CD4-positive, CD25-positive, alpha-beta regulatory T cell (primary cell): Measurements from ENCODE around the gene DHRSX. TPM values are rescaled to one million over a fixed set of nuclear protein-coding genes. Genes with fewer than 3 reads are reported as not detected.

ENCODE experiments used
- ATAC-seq, 2 donors: fragments of 150-1000 bp; cut with Tn5 transposase; one replicate each; pipeline ENCODE4 v1.10.0; 2021; ENCODE audit warnings: low read depth in 2 of 2, moderate number of reproducible peaks in 2 of 2, moderate library complexity in 1 of 2
- DNase-seq, 3 donors: peaks; one replicate each; pipeline versions ENCODE4 v3.0.0 to v3.0.0-alpha.2; 2012 to 2022; ENCODE audit warnings: mixed read lengths in 1 of 3
- H3K27ac ChIP-seq: one replicate; pipeline ENCODE4 v1.7.0; 2013; ENCODE audit warnings: mild to moderate bottlenecking, low read length; ENCODE audit not compliant: insufficient read depth, poor library complexity, severe bottlenecking
- H3K27me3 ChIP-seq: one replicate; pipeline ENCODE4 v1.7.0; 2013; ENCODE audit warnings: low read length; ENCODE audit not compliant: control insufficient read depth, insufficient read depth
- H3K36me3 ChIP-seq: one replicate; pipeline ENCODE4 v1.7.0; 2013; ENCODE audit warnings: mild to moderate bottlenecking, low read length, moderate library complexity; ENCODE audit not compliant: control insufficient read depth, insufficient read depth
- H3K4me1 ChIP-seq: 2 replicates; pipeline ENCODE4 v1.7.0; 2013; ENCODE audit warnings: mild to moderate bottlenecking, low read length; ENCODE audit not compliant: insufficient read depth, control insufficient read depth, poor library complexity, severe bottlenecking
- H3K4me3 ChIP-seq: one replicate; pipeline ENCODE4 v1.7.0; 2013; ENCODE audit warnings: low read depth, mild to moderate bottlenecking, low read length, moderate library complexity
- H3K9me3 ChIP-seq, 2 experiments: 1 replicate in 1 of 2; 2 replicates in 1 of 2; pipeline ENCODE4 v1.7.0; 2013; ENCODE audit warnings: low read length in 2 of 2, mild to moderate bottlenecking in 1 of 2, moderate library complexity in 1 of 2; ENCODE audit not compliant: control insufficient read depth in 2 of 2
- H3K27ac Mint-ChIP-seq, 3 donors: one replicate each; pipeline ENCODE4 v1.8.0; 2020 to 2022; ENCODE audit warnings: mild to moderate bottlenecking in 3 of 3, mixed read lengths in 3 of 3, moderate library complexity in 2 of 3
- H3K27me3 Mint-ChIP-seq: one replicate; pipeline ENCODE4 v1.8.0; 2022; ENCODE audit warnings: mild to moderate bottlenecking, mixed read lengths
- H3K36me3 Mint-ChIP-seq: one replicate; pipeline ENCODE4 v1.8.0; 2020; ENCODE audit warnings: mixed read lengths
- H3K4me1 Mint-ChIP-seq, 4 donors: one replicate each; pipeline ENCODE4 v1.8.0; 2020 to 2022; ENCODE audit warnings: mixed read lengths in 4 of 4, mild to moderate bottlenecking in 1 of 4
- H3K4me3 Mint-ChIP-seq, 4 donors: one replicate each; pipeline ENCODE4 v1.8.0; 2020 to 2022; ENCODE audit warnings: mild to moderate bottlenecking in 4 of 4, mixed read lengths in 4 of 4, moderate library complexity in 3 of 4
- H3K9me3 Mint-ChIP-seq, 7 donors: one replicate each; pipeline ENCODE4 v1.8.0; 2020 to 2022; ENCODE audit warnings: mixed read lengths in 7 of 7, mild to moderate bottlenecking in 3 of 7, moderate library complexity in 2 of 7
- polyA plus RNA-seq, 4 donors: library from polyadenylated mRNA; unstranded; fragments of 300-500 nt; fragmentation: Illumina TruSeq; gene quantifications; one replicate each; pipeline ENCODE4 v1.2.3, GENCODE V29; 2021
- total RNA-seq: library from RNA; stranded (reverse); gene quantifications from one replicate; pipeline ENCODE4 v1.2.3, GENCODE V29; 2022

The DHRSX gene
- total and polyA plus RNA-seq, 5 donors from 2014 or later, result 16.5 to 21.8 (median 18.4) TPM

DNA sequence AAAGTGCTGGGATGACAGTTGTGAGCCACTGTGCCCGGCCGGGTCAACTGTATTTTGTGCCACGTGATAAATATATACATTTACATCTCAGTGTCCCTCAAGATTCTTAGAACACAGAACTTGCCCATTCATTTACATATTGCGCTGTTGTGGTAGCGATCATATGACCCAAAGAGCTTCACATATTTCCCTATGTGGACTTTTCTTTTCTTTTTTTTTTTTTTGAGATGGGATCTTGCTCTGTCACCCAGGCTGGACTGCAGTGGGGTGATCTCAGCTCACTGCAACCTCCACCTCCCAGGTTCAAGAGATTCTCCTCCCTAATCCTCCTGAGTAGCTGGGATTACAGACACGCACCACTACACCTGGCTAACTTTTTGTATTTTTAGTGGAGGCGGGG, 180.7 kb downstream of the DHRSX start:
- peaks cover 5% of the 10 kb centered on the region for H3K36me3 Mint-ChIP-seq
- Histone ChIP-seq H3K36me3 (no peaks in the 10 kb centered on the region), H3K27ac (no peak overlapping the region), H3K27me3 (no peaks in the 10 kb centered on the region), H3K9me3 (no peaks in the 10 kb centered on the region), H3K4me3 (no peak overlapping the region), H3K4me1 (no peaks in the 10 kb centered on the region)
- no peak for ATAC-seq
- no peaks in the 10 kb centered on the region for H3K27me3 Mint-ChIP-seq
- no peak for DNase-seq
- no peak overlapping the region for H3K4me3 Mint-ChIP-seq
- H3K4me1 Mint-ChIP-seq, result peaks cover 0 to 7% (median 1%) of the 10 kb centered on the region in 4 donors
- H3K27ac Mint-ChIP-seq, result no peak overlapping the region
- H3K9me3 Mint-ChIP-seq, result peaks cover 0 to 3% (median 0%) of the 10 kb centered on the region in 7 donors

DNA sequence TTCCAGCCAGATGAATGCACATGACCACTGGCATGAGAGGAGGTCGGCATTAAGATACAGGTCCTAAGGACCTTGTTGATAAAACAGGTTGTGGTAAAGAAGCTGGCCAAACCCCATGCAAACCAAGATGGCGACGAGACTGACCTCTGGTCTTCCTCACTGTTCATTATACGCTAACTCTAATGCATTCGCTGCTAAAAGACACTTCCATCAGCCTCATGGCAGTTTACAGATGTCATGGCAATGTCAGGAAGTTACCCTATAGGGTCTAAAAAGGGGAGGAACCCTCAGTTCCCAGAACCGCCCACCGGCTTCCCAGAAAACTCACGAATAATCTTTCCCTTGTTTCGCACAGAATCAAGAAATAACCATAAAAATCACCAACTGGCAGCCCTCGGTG, 182.4 kb downstream of the DHRSX start:
- Histone ChIP-seq H3K4me3 (no peak overlapping the region), H3K9me3 (no peaks in the 10 kb centered on the region), H3K27ac (no peak overlapping the region), H3K27me3 (no peaks in the 10 kb centered on the region), H3K36me3 (no peaks in the 10 kb centered on the region), H3K4me1 (no peaks in the 10 kb centered on the region)
- Mint-ChIP-seq H3K4me3 (no peak overlapping the region), H3K27me3 (no peaks in the 10 kb centered on the region), H3K9me3 (peaks cover 0 to 4% (median 0%) of the 10 kb centered on the region in 7 donors), H3K4me1 (peaks cover 0 to 3% (median 0%) of the 10 kb centered on the region in 4 donors), H3K27ac (no peak overlapping the region), H3K36me3 (peaks cover 9% of the 10 kb centered on the region)
- no peak for DNase-seq
- no peak for ATAC-seq

DNA sequence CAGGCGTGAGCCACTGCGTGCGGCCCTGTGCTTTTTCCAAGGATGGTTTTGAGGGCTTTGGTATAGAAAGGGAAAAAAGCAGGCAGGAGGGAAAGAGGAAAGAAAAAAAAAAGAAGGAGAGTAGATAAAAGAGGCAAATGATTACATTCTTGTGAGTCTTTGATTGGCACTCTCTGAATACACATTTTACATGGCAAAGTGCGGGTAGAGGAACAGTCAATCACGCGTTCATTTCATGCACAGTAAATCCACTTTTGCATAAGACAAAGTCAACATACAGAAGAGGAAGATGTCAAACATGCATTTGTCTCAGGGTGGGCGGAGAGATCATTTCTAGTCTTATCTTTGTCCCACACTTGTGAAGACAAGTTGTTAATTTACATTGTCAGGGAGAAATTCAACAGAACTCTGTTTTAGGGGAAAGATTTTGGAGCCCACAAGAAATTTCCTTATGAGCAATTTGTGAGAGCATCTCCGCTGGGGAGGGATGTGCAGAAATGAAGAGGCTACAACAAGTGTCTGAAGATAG, 183.2 kb downstream of the DHRSX start:
- peaks cover 9% of the 10 kb centered on the region for H3K36me3 Mint-ChIP-seq
- no peak overlapping the region for H3K27ac Mint-ChIP-seq
- peaks cover 0 to 3% (median 0%) of the 10 kb centered on the region in 4 donors for H3K4me1 Mint-ChIP-seq
- no peak overlapping the region for H3K4me3 Mint-ChIP-seq
- Histone ChIP-seq H3K4me1 (no peaks in the 10 kb centered on the region), H3K27me3 (no peaks in the 10 kb centered on the region), H3K9me3 (no peaks in the 10 kb centered on the region), H3K36me3 (no peaks in the 10 kb centered on the region), H3K27ac (no peak overlapping the region), H3K4me3 (no peak overlapping the region)
- peaks cover 0 to 4% (median 0%) of the 10 kb centered on the region in 7 donors for H3K9me3 Mint-ChIP-seq
- ATAC-seq (no peak), DNase-seq (no peak)
- H3K27me3 Mint-ChIP-seq, result no peaks in the 10 kb centered on the region

DNA sequence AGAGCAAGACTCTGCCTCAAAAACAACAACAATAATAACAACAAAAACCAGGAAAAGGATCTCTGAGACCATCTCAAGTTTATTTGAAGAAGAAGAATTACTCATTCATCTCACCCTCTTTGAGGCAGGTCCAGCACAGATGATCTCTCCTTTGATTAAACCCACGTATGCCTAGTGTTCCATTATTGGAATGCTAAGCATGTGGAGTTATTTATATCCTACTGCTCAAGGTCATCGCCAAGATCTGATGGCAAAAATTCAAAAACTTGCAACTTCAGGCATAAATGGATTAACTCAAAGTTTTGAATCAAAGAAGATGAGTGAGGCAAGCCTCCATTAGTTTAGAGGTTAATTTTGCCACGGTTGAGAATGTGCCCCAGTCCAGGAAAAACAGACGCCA, 184.2 kb downstream of the DHRSX start:
- no peaks in the 10 kb centered on the region for H3K9me3 ChIP-seq
- Mint-ChIP-seq H3K27ac (no peak overlapping the region), H3K4me1 (peaks cover 0 to 3% (median 0%) of the 10 kb centered on the region in 4 donors), H3K27me3 (no peaks in the 10 kb centered on the region), H3K9me3 (peaks cover 0 to 3% (median 2%) of the 10 kb centered on the region in 7 donors), H3K4me3 (no peak overlapping the region), H3K36me3 (peaks cover 15% of the 10 kb centered on the region)
- H3K27ac ChIP-seq, result no peak overlapping the region
- H3K4me3 ChIP-seq, result no peak overlapping the region
- no peaks in the 10 kb centered on the region for H3K36me3 ChIP-seq
- no peaks in the 10 kb centered on the region for H3K4me1 ChIP-seq
- no peak for DNase-seq
- H3K27me3 ChIP-seq, result no peaks in the 10 kb centered on the region
- no peak for ATAC-seq

DNA sequence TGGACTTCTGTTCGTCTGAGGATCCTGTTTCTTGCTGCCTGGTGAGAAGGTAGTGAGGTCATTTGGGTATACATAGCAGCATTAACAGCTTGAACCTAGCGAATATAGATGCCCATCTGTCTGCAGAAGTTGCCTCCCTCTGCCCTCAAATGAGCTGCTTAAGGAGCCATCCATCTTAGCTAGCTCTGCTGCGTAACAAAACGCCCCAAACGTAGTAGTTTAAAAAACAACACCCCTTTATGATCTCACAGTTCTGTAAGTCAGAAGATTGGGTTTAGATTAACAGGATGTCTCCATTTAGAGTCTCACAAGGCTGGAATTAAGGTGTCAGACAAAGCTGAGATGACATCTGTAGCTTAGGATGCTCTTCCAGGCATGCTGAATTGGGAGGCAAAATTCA, 185.3 kb downstream of the DHRSX start:
- DNase-seq, result no peak

DNA sequence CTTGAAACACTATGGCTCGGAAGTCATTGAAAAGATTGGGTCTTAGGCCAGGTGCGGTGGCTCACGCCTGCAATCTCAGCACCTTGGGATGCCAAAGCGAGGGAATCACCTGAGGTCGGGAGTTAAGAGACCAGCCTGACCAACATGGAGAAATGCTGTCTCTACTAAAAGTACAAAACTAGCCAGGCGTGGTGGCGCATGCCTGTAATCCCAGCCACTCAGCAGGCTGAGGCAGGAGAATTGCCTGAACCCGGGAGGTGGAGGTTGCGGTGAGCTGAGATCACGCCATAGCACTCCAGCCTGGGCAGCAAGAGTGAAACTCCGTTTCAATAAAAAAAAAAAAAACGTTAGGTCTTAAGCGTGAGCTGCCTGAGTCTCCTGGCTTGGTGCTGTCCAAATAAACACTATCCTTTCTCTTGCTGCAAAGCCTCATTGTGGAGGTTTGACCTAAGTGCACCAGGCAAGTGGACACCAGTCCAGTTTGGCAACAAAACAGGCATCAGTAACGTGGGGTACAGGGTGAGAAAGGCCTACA, 185.9 kb downstream of the DHRSX start:
- Mint-ChIP-seq H3K4me3 (no peak overlapping the region), H3K27me3 (no peaks in the 10 kb centered on the region), H3K27ac (no peak overlapping the region), H3K36me3 (peaks cover 19% of the 10 kb centered on the region), H3K4me1 (no peaks in the 10 kb centered on the region), H3K9me3 (peaks cover 0 to 4% (median 2%) of the 10 kb centered on the region in 7 donors)
- no peak for DNase-seq
- no peak for ATAC-seq
- Histone ChIP-seq H3K27ac (no peak overlapping the region), H3K9me3 (no peaks in the 10 kb centered on the region), H3K27me3 (no peaks in the 10 kb centered on the region), H3K4me3 (no peak overlapping the region), H3K36me3 (no peaks in the 10 kb centered on the region), H3K4me1 (no peaks in the 10 kb centered on the region)

More for the DNA sequence above, 185.3 kb downstream of the DHRSX start:
- no peaks in the 10 kb centered on the region for H3K27me3 ChIP-seq
- no peak overlapping the region for H3K4me3 ChIP-seq
- H3K4me3 Mint-ChIP-seq, result no peak overlapping the region
- no peaks in the 10 kb centered on the region for H3K27me3 Mint-ChIP-seq
- peaks cover 0 to 4% (median 2%) of the 10 kb centered on the region in 7 donors for H3K9me3 Mint-ChIP-seq
- no peaks in the 10 kb centered on the region for H3K9me3 ChIP-seq
- H3K27ac ChIP-seq, result no peak overlapping the region
- H3K36me3 Mint-ChIP-seq, result peaks cover 16% of the 10 kb centered on the region
- no peak overlapping the region for H3K27ac Mint-ChIP-seq
- no peak for ATAC-seq
- no peaks in the 10 kb centered on the region for H3K4me1 ChIP-seq
- no peaks in the 10 kb centered on the region for H3K36me3 ChIP-seq
- no peaks in the 10 kb centered on the region for H3K4me1 Mint-ChIP-seq

DNA sequence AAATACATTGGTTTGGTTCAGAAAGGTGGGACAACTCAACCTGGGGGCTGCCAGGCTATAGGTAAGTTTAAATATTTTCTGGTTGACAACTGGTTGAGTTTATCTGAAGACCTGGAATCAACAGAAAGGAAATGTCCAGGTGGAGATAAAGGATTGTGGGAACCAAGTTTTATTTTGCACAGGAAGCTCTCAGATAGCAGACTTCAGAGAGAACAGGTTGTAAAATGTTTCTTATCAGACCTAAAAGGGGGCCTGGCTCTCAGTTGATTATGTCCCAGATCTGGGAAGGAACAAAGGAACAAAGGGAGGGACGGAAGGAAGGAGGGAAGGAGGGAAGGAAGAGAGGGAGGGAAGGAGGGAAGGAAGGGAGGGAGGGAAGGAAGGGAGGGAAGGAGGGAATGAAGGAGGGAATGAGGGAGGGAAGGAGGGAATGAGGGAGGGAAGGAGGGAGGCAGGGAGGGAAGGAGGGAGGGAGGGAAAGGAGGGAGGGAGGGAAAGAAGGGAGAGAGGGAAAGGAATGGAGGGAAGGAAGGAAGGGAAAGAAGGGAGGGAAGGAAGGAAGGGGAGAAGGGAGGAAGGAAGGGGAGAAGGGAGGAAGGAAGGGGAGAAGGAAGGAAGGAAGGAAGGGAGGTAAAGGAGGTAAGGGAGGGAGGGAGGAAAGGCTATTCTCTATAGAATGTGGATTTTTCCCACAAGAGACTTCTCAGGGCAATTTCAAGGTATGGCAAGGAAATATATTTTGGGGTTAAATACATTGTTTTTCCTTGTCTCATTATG, 186.7 kb downstream of the DHRSX start:
- peaks cover 0 to 2% (median 0%) of the 10 kb centered on the region in 4 donors for H3K4me1 Mint-ChIP-seq
- H3K27me3 Mint-ChIP-seq, result no peaks in the 10 kb centered on the region
- H3K36me3 Mint-ChIP-seq, result peaks cover 19% of the 10 kb centered on the region
- Histone ChIP-seq H3K4me1 (no peaks in the 10 kb centered on the region), H3K36me3 (no peaks in the 10 kb centered on the region), H3K27me3 (no peaks in the 10 kb centered on the region), H3K27ac (no peak overlapping the region), H3K9me3 (no peaks in the 10 kb centered on the region), H3K4me3 (no peak overlapping the region)
- H3K4me3 Mint-ChIP-seq, result no peak overlapping the region
- ATAC-seq, result no peak
- no peak overlapping the region for H3K27ac Mint-ChIP-seq
- DNase-seq, result no peak
- H3K9me3 Mint-ChIP-seq, result peaks cover 0 to 4% (median 2%) of the 10 kb centered on the region in 7 donors
